ENCODE results near the gene DLG2.

Gene DLG2

DNA sequence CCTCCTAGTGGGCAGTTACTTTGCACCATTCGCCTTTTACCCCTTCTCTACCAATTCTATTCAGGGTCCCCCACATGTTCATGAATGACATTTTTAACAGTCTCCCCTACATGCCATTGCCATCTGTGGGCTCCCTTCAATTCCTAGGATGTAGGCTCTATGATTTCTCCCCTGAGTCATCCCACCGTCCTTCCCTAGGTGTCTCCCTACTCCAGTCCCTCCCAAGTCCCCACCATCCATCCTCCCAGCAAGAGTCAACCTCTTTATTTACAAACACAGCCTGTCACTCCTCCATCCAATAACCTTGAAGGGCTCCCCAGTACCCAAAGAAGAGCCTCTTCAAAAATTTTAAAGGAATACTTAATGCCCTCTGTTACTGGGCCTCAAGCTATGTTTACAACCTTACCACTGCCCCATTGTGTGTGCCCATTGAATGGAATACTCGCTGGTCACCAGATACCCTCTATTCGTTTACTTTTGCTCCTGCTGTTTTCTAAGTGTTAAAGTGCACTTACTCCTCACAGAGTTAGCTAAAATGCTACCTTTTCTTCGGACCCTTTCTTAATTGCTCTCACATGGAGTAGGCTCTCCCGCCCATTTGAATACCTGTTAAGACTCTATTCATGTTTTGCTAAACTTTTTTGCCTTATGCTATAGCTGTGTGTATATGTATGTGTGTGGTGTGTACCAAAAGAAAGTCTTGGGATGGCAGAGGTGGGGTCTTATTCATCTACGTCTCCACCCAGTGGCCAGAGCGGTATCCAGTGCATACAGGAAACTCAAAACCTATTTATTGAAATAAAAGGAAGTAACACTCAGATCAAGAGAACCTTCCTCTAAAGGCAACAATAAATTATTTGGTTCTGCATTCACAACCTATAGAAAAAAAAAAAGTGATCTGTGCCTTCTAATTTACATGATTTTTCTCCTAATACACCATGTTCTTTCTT is 2105.2 kb downstream of the DLG2 start:
- peak; percentile 31 for DNase-seq

DNA sequence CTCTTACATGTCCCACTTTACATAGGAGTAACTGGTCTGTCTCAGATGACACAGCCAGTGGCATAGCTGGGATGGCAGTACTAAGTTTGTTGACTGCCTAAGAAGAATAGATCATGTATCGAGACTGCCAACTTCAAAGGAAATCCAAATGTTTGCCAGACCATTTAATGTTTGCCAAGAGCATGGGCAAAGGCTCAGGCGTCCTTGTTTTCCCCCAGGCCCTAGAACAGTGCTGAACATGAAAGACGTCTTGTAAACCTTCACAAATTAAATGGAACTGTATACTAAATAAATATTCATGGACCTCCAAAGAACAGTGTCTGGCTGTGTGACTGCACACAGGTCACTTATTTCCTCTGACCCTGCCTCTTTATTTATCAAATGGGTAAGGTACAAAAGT is 2106.3 kb downstream of the DLG2 start:
- DNase-seq, result no peak

GRCh38 chr11:83511646-83512045 is 2115.5 kb downstream of the DLG2 start:
- no peak for DNase-seq

- DNase-seq, result no peak
Measured at GRCh38 chr11:83510530-83511460, 2116.3 kb downstream of the DLG2 start.

DNA sequence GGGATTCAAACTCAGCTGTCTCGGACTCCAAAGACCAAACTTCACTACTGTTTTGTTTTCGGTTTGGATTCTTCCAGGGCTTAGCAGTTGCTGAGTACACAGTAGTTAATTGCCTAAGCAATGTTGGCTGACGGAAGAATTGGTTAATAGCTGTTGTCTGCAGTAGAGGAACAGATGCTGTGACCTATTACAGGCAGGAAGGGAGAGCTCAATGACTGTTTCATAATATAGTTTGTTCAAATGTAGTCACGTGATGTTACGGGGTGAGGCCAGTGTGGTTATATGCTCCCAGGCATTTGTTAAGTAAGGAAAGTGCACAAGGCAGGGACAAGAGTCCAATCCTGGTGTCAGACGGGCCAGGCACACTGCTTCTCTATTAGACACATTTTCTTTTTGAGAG is 2118.3 kb downstream of the DLG2 start:
- no peak for DNase-seq

- DNase-seq, result no peak
Measured at GRCh38 chr11:83502041-83502440, 2125.1 kb downstream of the DLG2 start.

GRCh38 chr11:83493917-83494316 is 2133.2 kb downstream of the DLG2 start:
- DNase-seq, result no peak

DNA sequence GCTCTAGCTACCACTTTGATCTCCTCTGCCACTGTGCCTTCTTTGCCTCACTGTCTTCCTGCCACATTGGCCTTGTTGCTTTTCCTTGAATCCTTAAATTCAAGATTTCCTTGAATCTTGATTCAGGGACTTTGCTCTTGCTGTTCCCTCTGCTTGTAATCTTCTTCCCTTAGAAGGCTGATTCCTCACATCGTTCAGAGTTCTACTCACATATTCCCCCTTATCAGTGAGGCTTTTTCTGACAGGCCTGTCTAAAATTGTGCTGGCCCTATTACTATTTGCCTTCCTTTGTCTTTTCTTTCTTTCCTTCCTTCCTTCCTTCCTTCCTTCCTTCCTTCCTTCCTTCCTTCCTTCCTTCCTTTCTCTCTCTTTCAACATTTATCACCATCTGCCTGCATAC is 2134.1 kb downstream of the DLG2 start:
- DNase-seq, result no peak

GRCh38 chr11:83483808-83484207 is 2143.3 kb downstream of the DLG2 start:
- DNase-seq, result no peak

DNA sequence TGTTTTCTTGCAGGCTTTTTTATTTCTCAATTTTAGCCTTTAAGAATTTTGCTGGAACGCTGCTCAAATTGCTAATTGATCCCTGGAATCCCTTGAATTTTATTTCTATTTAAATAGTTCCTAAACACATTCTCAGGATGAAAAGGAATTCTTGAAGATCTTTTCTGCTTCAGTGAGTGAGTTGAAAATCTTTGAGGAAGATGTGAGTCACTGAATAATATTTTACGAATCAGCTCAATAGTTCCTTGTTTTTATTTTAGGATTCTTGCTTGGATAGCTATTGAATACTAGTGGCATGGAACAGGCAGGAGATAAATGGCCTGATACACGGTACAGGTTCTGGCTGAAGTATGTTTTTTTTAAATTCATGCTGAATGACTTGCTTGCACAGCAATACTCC is 2146.3 kb downstream of the DLG2 start:
- DNase-seq, result no peak

DNA sequence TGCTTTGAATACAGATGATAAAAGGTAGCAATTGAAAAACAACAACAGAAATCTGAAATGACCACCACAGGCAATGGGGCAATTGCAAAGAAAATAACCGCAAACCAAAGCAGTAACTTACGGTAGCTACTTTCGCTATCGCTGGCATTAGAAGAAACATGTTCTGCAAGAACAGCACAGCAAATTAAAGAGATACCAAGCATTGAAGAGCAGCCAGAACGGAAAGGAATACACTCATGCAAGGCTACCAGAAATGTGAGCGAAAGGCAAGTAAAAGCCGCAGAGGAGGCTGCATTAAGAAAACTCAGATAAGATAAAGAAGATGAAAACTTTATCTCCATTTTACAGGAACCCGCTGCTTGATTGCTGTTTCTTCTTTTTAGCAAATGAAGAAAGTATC is 2146.9 kb downstream of the DLG2 start:
- DNase-seq, result no peak

GRCh38 chr11:83477772-83478171 is 2149.4 kb downstream of the DLG2 start:
- no peak for DNase-seq

DNA sequence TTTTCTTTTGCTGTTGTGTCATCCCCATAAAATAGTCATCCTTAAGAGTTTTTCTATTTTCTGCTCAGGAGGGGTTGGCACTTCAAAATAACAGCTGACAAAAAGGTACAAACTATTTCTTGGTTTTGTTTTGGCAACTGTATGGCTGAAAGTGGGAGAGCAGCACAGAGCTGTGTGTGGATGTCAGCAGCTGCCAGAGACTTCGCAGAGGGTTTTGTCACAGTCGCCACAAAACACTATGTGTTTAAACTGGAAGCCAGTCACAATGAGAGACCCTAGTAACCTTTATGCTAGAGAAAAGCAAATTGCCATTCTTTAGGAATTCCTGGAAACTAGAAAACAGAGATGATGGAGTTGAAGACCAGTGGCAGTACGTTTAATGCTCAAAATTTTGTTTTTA is 2151.4 kb downstream of the DLG2 start:
- no peak for DNase-seq

GRCh38 chr11:83473743-83474142 is 2153.4 kb downstream of the DLG2 start:
- no peak for DNase-seq

GRCh38 chr11:83472806-83473205 is 2154.3 kb downstream of the DLG2 start:
- no peak for DNase-seq

DNA sequence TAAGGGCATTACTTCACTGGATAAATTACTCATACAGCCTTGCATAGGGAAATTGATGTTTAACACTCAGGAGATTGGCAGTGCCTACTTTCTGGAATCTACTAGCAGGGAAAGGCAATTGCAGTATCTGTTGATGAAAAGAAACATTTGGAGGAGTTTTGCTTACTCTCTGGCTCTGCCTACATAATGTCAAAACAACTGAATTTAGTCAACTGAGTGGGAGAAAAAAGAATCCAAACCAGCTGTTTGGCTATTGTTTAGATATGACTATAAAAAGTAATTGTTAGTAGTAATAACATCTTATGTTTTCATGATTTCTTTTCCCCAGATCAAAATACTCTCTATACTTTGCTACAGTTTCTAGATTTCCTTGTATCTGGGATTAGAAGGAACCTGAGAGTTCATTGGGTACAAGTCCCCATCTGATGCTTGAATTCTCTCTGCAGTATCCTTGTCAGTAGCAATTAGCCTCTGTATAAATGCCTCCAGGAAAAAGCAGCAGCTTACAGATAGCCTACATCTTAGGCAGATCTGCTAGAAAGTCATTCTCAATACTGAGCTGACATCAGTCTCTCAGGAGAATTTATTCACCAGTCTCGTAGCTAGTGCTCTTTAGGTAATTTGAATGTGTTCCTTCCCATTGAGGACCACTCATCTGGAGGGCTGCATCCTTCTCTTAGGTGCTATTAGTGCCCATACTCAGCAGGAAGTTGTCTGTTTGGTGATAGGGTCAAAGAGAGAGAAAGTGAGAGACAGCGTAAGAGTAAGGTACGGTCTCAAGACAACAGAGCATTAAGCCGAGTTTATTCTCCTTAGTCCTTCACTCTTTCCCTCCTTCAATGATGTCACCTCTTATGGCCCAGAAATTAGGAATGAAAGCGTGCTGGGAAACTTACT is 2155.1 kb downstream of the DLG2 start:
- DNase-seq, result no peak

DNA sequence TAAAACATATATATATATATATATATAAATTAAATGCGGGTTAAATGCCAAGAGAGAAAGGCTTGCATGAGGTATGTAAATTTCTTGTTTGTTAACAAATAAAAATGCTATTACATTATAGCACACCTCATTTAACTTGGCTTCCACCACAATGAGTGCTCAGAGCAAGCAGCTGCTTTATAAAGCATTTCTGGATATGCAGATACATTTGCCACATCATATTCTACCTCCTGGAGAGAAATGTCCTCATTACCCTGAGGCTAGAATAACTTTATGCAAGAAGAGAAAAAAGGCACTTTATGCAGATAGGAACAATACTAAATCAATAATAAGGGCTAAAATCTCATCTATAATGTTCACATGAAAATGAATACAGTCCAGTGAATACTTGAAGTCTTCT is 2159.3 kb downstream of the DLG2 start:
- DNase-seq, result no peak

DNA sequence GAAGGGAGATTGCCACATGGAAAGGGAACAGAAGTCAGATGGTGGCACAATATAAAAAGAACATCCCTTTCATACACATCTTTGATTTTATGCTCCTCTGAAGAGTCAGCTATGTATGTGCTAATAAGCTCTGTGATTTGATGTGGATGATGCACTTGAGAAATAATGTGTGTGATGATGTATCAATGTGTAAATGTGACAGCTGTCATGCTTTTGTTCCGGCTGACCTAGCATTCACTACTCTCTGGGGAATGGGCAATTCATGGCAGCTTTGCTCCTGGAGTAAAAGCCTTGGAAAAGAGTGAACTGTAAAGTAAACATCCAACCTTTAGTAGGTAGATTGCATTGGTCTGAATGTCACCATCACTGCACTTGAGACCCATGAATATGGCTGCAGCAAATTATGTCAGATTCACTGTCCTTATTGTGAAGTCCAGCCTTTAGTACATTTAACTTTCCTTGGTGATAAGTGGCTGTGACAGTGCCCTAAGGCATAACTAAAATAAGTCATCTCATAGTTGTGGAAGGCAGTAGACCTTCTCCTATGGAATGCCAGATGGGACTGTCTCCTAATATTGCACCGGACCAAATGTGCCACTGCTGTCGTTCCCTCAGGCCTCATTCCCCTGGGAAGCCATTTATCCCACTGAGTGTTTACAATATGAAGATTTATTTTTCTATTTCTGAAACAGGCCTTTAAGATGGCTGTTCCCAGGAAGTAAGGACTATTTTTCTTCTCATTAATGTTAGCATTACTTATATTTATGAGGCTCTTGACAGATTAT is 2162.8 kb downstream of the DLG2 start:
- DNase-seq, result peak; percentile 10

- DNase-seq, result no peak
Measured at GRCh38 chr11:83459798-83460197, 2167.3 kb downstream of the DLG2 start.

- no peak for DNase-seq
Measured at GRCh38 chr11:83456566-83456965, 2170.6 kb downstream of the DLG2 start.

- no peak for DNase-seq
Measured at GRCh38 chr11:83456075-83456474, 2171.1 kb downstream of the DLG2 start.

GRCh38 chr11:83455356-83455755 is 2171.8 kb downstream of the DLG2 start:
- no peak for DNase-seq

Data from NCI-H2107 (cell line).